ENCODE measurements around the gene FRMD5. TPM values are rescaled to one million over a fixed set of nuclear protein-coding genes. Genes with fewer than 3 reads are reported as not detected.
A peak's percentile ranks its signal among the peaks of the same experiment; 100 is the strongest.

Gene FRMD5
- total and polyA plus RNA-seq, 7 donors: under 0.01 to 0.01 TPM; not detected in 5

- H3K4me1 ChIP-seq: no peaks in the 10 kb centered on the region
- H3K36me3 ChIP-seq (ENCODE audit: insufficient read depth in 1 of 2, low read depth in 1 of 2): no peaks in the 10 kb centered on the region
- DNase-seq (no peak), ATAC-seq (no peak)
- intact Hi-C loops (cut with DNase I): loop anchor here (5.0 to 10.0 kb wide), 3 partner anchors 167 to 195 kb away; no protein-coding TSS in a partner anchor
- H3K4me3 ChIP-seq: no peak overlapping the region
- TF ChIP-seq, protein P1, sequence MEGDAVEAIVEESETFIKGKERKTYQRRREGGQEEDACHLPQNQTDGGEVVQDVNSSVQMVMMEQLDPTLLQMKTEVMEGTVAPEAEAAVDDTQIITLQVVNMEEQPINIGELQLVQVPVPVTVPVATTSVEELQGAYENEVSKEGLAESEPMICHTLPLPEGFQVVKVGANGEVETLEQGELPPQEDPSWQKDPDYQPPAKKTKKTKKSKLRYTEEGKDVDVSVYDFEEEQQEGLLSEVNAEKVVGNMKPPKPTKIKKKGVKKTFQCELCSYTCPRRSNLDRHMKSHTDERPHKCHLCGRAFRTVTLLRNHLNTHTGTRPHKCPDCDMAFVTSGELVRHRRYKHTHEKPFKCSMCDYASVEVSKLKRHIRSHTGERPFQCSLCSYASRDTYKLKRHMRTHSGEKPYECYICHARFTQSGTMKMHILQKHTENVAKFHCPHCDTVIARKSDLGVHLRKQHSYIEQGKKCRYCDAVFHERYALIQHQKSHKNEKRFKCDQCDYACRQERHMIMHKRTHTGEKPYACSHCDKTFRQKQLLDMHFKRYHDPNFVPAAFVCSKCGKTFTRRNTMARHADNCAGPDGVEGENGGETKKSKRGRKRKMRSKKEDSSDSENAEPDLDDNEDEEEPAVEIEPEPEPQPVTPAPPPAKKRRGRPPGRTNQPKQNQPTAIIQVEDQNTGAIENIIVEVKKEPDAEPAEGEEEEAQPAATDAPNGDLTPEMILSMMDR (IDR thresholded peaks at IDR 0.05): no peak
- H3K9me3 ChIP-seq: no peaks in the 10 kb centered on the region
- H3K27ac ChIP-seq: no peak overlapping the region
- no peaks in the 10 kb centered on the region for H3K27me3 ChIP-seq (ENCODE audit: insufficient read depth in 3 of 3, low read length in 2 of 3)
- WGBS, 3 donors: 81 to 95% (median 85%) methylated on average over 1 of the region's 1 CpG
Measured at GRCh38 chr15:44069489-44069888, 125.6 kb downstream of the FRMD5 start.

GRCh38 chr15:44068347-44068746 is 126.7 kb downstream of the FRMD5 start:
- no peaks in the 10 kb centered on the region for H3K36me3 ChIP-seq (ENCODE audit: insufficient read depth in 1 of 2, low read depth in 1 of 2)
- no peak overlapping the region for H3K4me3 ChIP-seq
- TF ChIP-seq, protein P1 (IDR thresholded peaks at IDR 0.05): no peak
- DNase-seq (no peak), ATAC-seq (no peak)
- no peak overlapping the region for H3K27ac ChIP-seq
- no peaks in the 10 kb centered on the region for H3K9me3 ChIP-seq
- H3K27me3 ChIP-seq (ENCODE audit: insufficient read depth in 3 of 3, low read length in 2 of 3): no peaks in the 10 kb centered on the region
- WGBS, 3 donors: 65 to 84% (median 69%) methylated on average over 2 of the region's 2 CpGs
- no peaks in the 10 kb centered on the region for H3K4me1 ChIP-seq
- intact Hi-C loops (cut with DNase I): loop anchor here (5.0 to 10.0 kb wide), 3 partner anchors 166 to 194 kb away; no protein-coding TSS in a partner anchor

DNA sequence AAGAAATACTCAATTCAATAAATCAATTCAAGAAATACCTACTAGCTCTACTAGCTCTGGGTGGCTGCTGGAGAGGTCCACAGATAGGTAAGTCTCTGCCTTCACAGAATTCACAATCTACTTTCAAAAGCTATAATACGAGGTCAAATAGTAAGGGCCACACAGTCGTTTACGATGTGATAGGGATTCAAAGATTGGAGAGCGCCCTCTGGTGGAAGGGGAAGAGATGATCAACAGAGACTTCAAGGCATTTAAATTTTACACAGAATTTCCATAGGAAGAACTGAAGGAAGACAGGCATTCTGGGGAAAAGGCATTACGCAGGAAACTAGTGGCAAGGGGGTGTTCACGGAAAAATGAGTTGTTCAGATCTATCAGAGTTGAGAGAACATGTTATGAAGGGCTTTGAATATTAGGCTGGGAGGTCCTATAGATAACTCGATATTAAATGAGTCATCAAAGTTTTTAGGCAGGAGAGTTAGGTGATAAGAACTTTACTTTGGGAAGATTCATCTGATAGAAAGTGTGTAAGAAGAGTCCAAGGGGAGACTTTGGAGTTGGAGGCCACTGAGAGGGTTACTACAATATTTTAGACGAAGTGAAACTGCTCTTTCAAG is 128.8 kb downstream of the FRMD5 start:
- H3K27me3 ChIP-seq (ENCODE audit: insufficient read depth in 3 of 3, low read length in 2 of 3): no peaks in the 10 kb centered on the region
- WGBS, 3 donors: 27 to 33% (median 30%) methylated on average over 8 of the region's 8 CpGs
- intact Hi-C loops (cut with DNase I): loop anchor here (5.0 to 10.0 kb wide), 3 partner anchors 164 to 192 kb away; no protein-coding TSS in a partner anchor
- H3K27ac ChIP-seq: no peak overlapping the region
- H3K36me3 ChIP-seq (ENCODE audit: insufficient read depth in 1 of 2, low read depth in 1 of 2): no peaks in the 10 kb centered on the region
- no peaks in the 10 kb centered on the region for H3K9me3 ChIP-seq
- H3K4me3 ChIP-seq: no peak overlapping the region
- TF ChIP-seq, protein P1 (IDR thresholded peaks at IDR 0.05): peak; percentile 54
- ATAC-seq (no peak), DNase-seq (peak in 1 of 2 donors; percentile 20)
- no peaks in the 10 kb centered on the region for H3K4me1 ChIP-seq

DNA sequence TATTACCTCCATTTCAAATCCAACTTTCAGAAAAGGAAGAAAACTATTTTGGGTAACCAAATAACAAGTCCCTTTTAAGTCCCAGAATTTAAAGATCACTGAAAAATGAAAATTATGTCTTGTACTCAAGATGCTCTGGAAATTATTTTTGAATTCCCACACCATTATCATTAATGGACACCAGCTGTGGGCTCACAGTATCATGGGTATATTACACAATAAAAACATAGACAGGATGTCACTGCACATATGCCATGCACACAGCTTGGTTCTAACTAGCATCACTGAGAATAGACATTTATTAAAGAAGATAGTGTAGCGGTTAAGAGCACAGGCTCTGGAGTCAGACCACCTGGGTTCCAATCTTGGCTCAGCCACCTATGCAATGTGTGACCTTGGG is 130.4 kb downstream of the FRMD5 start:
- H3K27me3 ChIP-seq (ENCODE audit: insufficient read depth in 3 of 3, low read length in 2 of 3): no peaks in the 10 kb centered on the region
- H3K4me1 ChIP-seq: no peaks in the 10 kb centered on the region
- TF ChIP-seq, protein P1 (IDR thresholded peaks at IDR 0.05): no peak
- 84 to 97% (median 94%) methylated on average over 1 of the region's 1 CpG for WGBS, 3 donors
- no peak overlapping the region for H3K27ac ChIP-seq
- DNase-seq (no peak), ATAC-seq (no peak)
- no peaks in the 10 kb centered on the region for H3K36me3 ChIP-seq (ENCODE audit: insufficient read depth in 1 of 2, low read depth in 1 of 2)
- no peaks in the 10 kb centered on the region for H3K9me3 ChIP-seq
- intact Hi-C loops (cut with DNase I): loop anchor here (5.0 to 10.0 kb wide), 3 partner anchors 162 to 190 kb away; no protein-coding TSS in a partner anchor
- H3K4me3 ChIP-seq: no peak overlapping the region

Data from psoas muscle (tissue), 8 donors.